Ectodermal cell (in vitro differentiated cells): Measurements from ENCODE around the gene ELMO1.
"Not testable (repeated sequence)": the region's sequence is repeated elsewhere in the genome, so short reads cannot be mapped to it uniquely, and the experiment has no call there.

Experiments used
- H3K27ac ChIP-seq: 2 replicates; pipeline ENCODE4 v1.7.0; 2013; ENCODE audit warnings: mild to moderate bottlenecking, low read depth, low read length; ENCODE audit not compliant: insufficient read depth, poor library complexity, severe bottlenecking
- H3K27me3 ChIP-seq: 2 replicates; pipeline ENCODE4 v1.7.0; 2013; ENCODE audit warnings: mild to moderate bottlenecking, low read length; ENCODE audit not compliant: insufficient read depth, control insufficient read depth, poor library complexity, severe bottlenecking
- H3K36me3 ChIP-seq: one replicate; pipeline ENCODE4 v1.7.0; 2013; ENCODE audit warnings: low read length; ENCODE audit not compliant: control insufficient read depth, insufficient read depth
- H3K4me1 ChIP-seq: one replicate; pipeline ENCODE4 v1.7.0; 2013; ENCODE audit warnings: low read length; ENCODE audit not compliant: control insufficient read depth, insufficient read depth
- H3K4me3 ChIP-seq: 2 replicates; pipeline ENCODE4 v1.7.0; 2013; ENCODE audit warnings: low read depth, low read length, control low read depth; ENCODE audit not compliant: insufficient read depth
- H3K9me3 ChIP-seq: 2 replicates; pipeline ENCODE4 v1.7.0; 2013; ENCODE audit warnings: mild to moderate bottlenecking, low read length, moderate library complexity; ENCODE audit not compliant: control insufficient read depth
- WGBS, 2 experiments: methylation state at CpG; one replicate each; pipeline ENCODE4 v1.1.7; 2013; ENCODE audit warnings: missing lambda C conversion rate in 2 of 2; 5-methylcytosine and 5-hydroxymethylcytosine counted together

ELMO1 gene

GRCh38 chr7:37141742-37142141 is 306.9 kb downstream of the ELMO1 start:
- 100% methylated on average over 1 of the region's 2 CpGs; no CpG with 5 or more reads in 1 of the 2 experiments for WGBS, 2 experiments
- no peak overlapping the region for H3K4me3 ChIP-seq
- no peaks in the 10 kb centered on the region for H3K36me3 ChIP-seq
- no peaks in the 10 kb centered on the region for H3K9me3 ChIP-seq
- no peak overlapping the region for H3K27ac ChIP-seq
- H3K4me1 ChIP-seq, result no peaks in the 10 kb centered on the region
- no peaks in the 10 kb centered on the region for H3K27me3 ChIP-seq

- not testable (repeated sequence) for H3K27me3 ChIP-seq, H3K4me3 ChIP-seq, H3K36me3 ChIP-seq, H3K4me1 ChIP-seq, H3K27ac ChIP-seq, H3K9me3 ChIP-seq
- WGBS, 2 experiments, result 100% methylated on average over 1 of the region's 1 CpG
These were observed 314.8 kb downstream of the ELMO1 start for GRCh38 chr7:37133902-37134301.

GRCh38 chr7:37131855-37132254 is 316.8 kb downstream of the ELMO1 start:
- H3K4me1 ChIP-seq, result no peaks in the 10 kb centered on the region
- H3K36me3 ChIP-seq, result no peaks in the 10 kb centered on the region
- H3K27ac ChIP-seq, result no peak overlapping the region
- H3K27me3 ChIP-seq, result no peaks in the 10 kb centered on the region
- no peaks in the 10 kb centered on the region for H3K9me3 ChIP-seq
- no peak overlapping the region for H3K4me3 ChIP-seq
- 91 to 95% methylated on average over 4 of the region's 4 CpGs for WGBS, 2 experiments

GRCh38 chr7:37129035-37129425 is 319.6 kb downstream of the ELMO1 start:
- Histone ChIP-seq H3K27ac (no peak overlapping the region), H3K9me3 (no peaks in the 10 kb centered on the region), H3K4me1 (no peaks in the 10 kb centered on the region), H3K27me3 (no peaks in the 10 kb centered on the region), H3K36me3 (no peaks in the 10 kb centered on the region), H3K4me3 (no peak overlapping the region)
- 95 to 97% methylated on average over 4 of the region's 4 CpGs for WGBS, 2 experiments

GRCh38 chr7:37128327-37129034 is 320.2 kb downstream of the ELMO1 start:
- H3K27me3 ChIP-seq, result no peaks in the 10 kb centered on the region
- 91 to 92% methylated on average over 4 of the region's 4 CpGs for WGBS, 2 experiments
- no peaks in the 10 kb centered on the region for H3K4me1 ChIP-seq
- no peaks in the 10 kb centered on the region for H3K9me3 ChIP-seq
- no peaks in the 10 kb centered on the region for H3K36me3 ChIP-seq
- H3K4me3 ChIP-seq, result no peak overlapping the region
- no peak overlapping the region for H3K27ac ChIP-seq

- 92% methylated on average over 2 of the region's 2 CpGs; no CpG with 5 or more reads in 1 of the 2 experiments for WGBS, 2 experiments
- no peak overlapping the region for H3K27ac ChIP-seq
- H3K27me3 ChIP-seq, result no peaks in the 10 kb centered on the region
- H3K36me3 ChIP-seq, result no peaks in the 10 kb centered on the region
- no peak overlapping the region for H3K4me3 ChIP-seq
- H3K9me3 ChIP-seq, result peaks cover 3% of the 10 kb centered on the region
- H3K4me1 ChIP-seq, result no peaks in the 10 kb centered on the region
These were observed 329.3 kb downstream of the ELMO1 start for GRCh38 chr7:37119296-37119860.

- Histone ChIP-seq H3K36me3 (no peaks in the 10 kb centered on the region), H3K4me1 (no peaks in the 10 kb centered on the region), H3K4me3 (no peak overlapping the region), H3K9me3 (peaks cover 3% of the 10 kb centered on the region), H3K27me3 (no peaks in the 10 kb centered on the region), H3K27ac (no peak overlapping the region)
- 91 to 93% methylated on average over 6 of the region's 6 CpGs for WGBS, 2 experiments
These were observed 330.7 kb downstream of the ELMO1 start for GRCh38 chr7:37118004-37118403.

GRCh38 chr7:37117292-37117691 is 331.4 kb downstream of the ELMO1 start:
- Histone ChIP-seq H3K27ac (no peak overlapping the region), H3K27me3 (no peaks in the 10 kb centered on the region), H3K4me1 (no peaks in the 10 kb centered on the region), H3K4me3 (no peak overlapping the region), H3K36me3 (no peaks in the 10 kb centered on the region), H3K9me3 (peaks cover 3% of the 10 kb centered on the region)
- 45 to 56% methylated on average over 4 of the region's 4 CpGs for WGBS, 2 experiments

- WGBS, 2 experiments, result 95% methylated on average over 1 of the region's 1 CpG; no CpG with 5 or more reads in 1 of the 2 experiments
- H3K27me3 ChIP-seq, result no peaks in the 10 kb centered on the region
- no peak overlapping the region for H3K4me3 ChIP-seq
These were observed 332.5 kb downstream of the ELMO1 start for GRCh38 chr7:37116093-37116701.

GRCh38 chr7:37113661-37114355 is 334.9 kb downstream of the ELMO1 start:
- no peak overlapping the region for H3K4me3 ChIP-seq

More at GRCh38 chr7:37116093-37116701, 332.5 kb downstream of the ELMO1 start:
- H3K36me3 ChIP-seq, result no peaks in the 10 kb centered on the region
- H3K27ac ChIP-seq, result no peak overlapping the region
- peaks cover 3% of the 10 kb centered on the region for H3K9me3 ChIP-seq
- peaks cover 2% of the 10 kb centered on the region for H3K4me1 ChIP-seq

More at GRCh38 chr7:37113661-37114355, 334.9 kb downstream of the ELMO1 start:
- Histone ChIP-seq H3K27ac (no peak overlapping the region), H3K36me3 (no peaks in the 10 kb centered on the region), H3K9me3 (no peaks in the 10 kb centered on the region), H3K27me3 (no peaks in the 10 kb centered on the region), H3K4me1 (peaks cover 16% of the 10 kb centered on the region)
- 90 to 91% methylated on average over 6 of the region's 6 CpGs for WGBS, 2 experiments
